K562 (cell line): ENCODE measurements around the gene MTA1.

Experiments
- CTCF ChIP-seq, 3 experiments: IDR thresholded peaks in 2 of 3; conservative IDR thresholded peaks in 1 of 3; 2 replicates each; pipeline ENCODE4 v1.5.1; 2011 to 2012; ENCODE audit warnings: low read length in 3 of 3, mild to moderate bottlenecking in 3 of 3, control low read depth in 2 of 3, improper control_type of control experiment in 1 of 3, inconsistent platforms in 1 of 3, low read depth in 1 of 3, mixed read lengths in 1 of 3, moderate library complexity in 1 of 3; ENCODE audit not compliant: insufficient read depth in 2 of 3
- E2F3 ChIP-seq: fragments of 250-450 bp; sonication (Bioruptor Pico); IDR thresholded peaks from 2 replicates; pipeline ENCODE4 v1.4.0; 2020; ENCODE audit warnings: mild to moderate bottlenecking
- IRF1 ChIP-seq: sonication (generic); formaldehyde crosslinking; IDR thresholded peaks from 2 replicates; pipeline ENCODE4 v1.8.0; 2022; ENCODE audit warnings: missing genetic modification reagents, mild to moderate bottlenecking, borderline replicate concordance
- NFXL1 ChIP-seq: fragments of 450-650 bp; formaldehyde crosslinking; IDR thresholded peaks from 2 replicates; pipeline ENCODE4 v1.4.0; 2021; ENCODE audit warnings: mild to moderate bottlenecking
- POLR2A ChIP-seq: fragments of 450-650 bp; conservative IDR thresholded peaks from 2 replicates; pipeline ENCODE4 v1.6.1; 2016
- POLR2AphosphoS2 ChIP-seq: IDR thresholded peaks from 2 replicates; pipeline ENCODE4 v1.6.1; 2012; ENCODE audit warnings: low read length, improper control_type of control experiment
- POLR2AphosphoS5 ChIP-seq: IDR thresholded peaks from 2 replicates; pipeline ENCODE4 v1.6.1; 2011; ENCODE audit warnings: mild to moderate bottlenecking, low read depth, low read length, moderate library complexity; ENCODE audit not compliant: control insufficient read depth, insufficient read depth
- PREB ChIP-seq: sonication (generic); formaldehyde crosslinking; IDR thresholded peaks from 2 replicates; pipeline ENCODE4 v1.8.1; 2023; ENCODE audit warnings: mild to moderate bottlenecking, missing genetic modification reagents
- SRSF9 ChIP-seq: fragments of 200-400 bp; formaldehyde crosslinking; IDR thresholded peaks from 2 replicates; pipeline ENCODE4 v1.6.1; 2017; ENCODE audit warnings: low read depth, low read length, borderline replicate concordance
- TSHZ1 ChIP-seq: fragments of 250-450 bp; sonication (Bioruptor Pico); IDR thresholded peaks from 2 replicates; pipeline ENCODE4 v1.4.0; 2020; ENCODE audit warnings: mild to moderate bottlenecking, moderate library complexity
- ZNF282 ChIP-seq: sonication (generic); formaldehyde crosslinking; IDR thresholded peaks from 2 replicates; pipeline ENCODE4 v1.8.1; 2023; ENCODE audit warnings: missing genetic modification reagents
- ZNF57 ChIP-seq: fragments of 450-650 bp; formaldehyde crosslinking; IDR thresholded peaks from 2 replicates; pipeline ENCODE4 v1.4.0; 2020; ENCODE audit warnings: mild to moderate bottlenecking, moderate library complexity
- ZNF695 ChIP-seq: fragments of 450-650 bp; formaldehyde crosslinking; IDR thresholded peaks from 2 replicates; pipeline ENCODE4 v1.4.0; 2020; ENCODE audit warnings: mild to moderate bottlenecking, moderate library complexity

- TF ChIP-seq ZNF695 (CRISPR knock-in tag) (no peak), SRSF9 (no peak), POLR2AphosphoS5 (no peak), POLR2A (no peak), POLR2AphosphoS2 (no peak), CTCF (IDR thresholded peaks at IDR 0.05 in 2 of 3, conservative IDR thresholded peaks at IDR 0.05 in 1 of 3; ENCODE audit: insufficient read depth in 2 of 3, low read depth in 1 of 3, low read length in 3 of 3) (no peak), IRF1 (no peak), ZNF282 (no peak), E2F3 (CRISPR knock-in tag) (no peak), ZNF57 (CRISPR knock-in tag) (no peak), PREB (no peak), TSHZ1 (no peak), NFXL1 (CRISPR knock-in tag) (no peak)
Observed at GRCh38 chr14:105431256-105431655, 11.6 kb downstream of the MTA1 start.
